ENCODE results near the gene SEPTIN1.
A peak's percentile ranks its signal among the peaks of the same experiment; 100 is the strongest.

The SEPTIN1 gene

DNA sequence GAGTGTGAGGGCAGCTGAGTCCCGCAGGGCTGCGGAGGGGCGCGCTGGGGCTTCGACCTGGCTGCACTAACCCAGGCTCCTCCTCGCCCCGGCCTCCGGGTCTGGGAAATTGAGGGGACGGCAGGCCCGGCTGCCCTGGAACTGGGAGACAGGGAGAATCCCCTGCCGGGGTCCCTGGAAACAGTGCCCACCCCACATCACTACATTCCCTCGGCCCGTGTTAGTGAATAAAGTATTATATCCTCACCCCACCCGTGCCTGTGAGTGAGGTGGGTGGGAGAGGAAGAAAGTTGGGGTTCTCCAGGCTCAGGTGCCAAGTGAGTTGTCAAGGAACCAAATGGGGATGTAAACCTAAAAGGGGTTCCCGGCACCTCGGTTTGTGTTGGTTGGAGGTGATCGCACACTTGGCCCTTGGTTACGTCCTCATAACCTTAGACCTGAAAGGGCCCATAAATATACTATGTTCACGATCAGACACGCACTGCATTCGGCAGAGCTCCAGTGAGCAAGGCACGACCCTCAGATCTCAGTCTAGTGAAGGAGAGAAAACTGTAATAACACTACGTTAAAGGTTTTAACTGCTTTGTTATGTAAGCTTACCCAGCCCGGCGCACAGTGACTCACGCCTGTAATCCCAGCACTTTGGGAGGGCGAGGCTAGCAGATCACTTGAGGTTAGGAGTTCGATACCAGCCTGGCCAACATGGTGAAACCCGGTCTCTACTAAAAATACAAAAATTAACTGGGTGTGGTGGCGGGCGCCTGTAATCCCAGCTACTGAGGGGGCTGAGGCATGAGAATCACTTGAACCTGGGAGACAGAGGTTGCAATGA, 36.2 kb upstream of the SEPTIN1 start:
- peak overlapping the region; percentile 85 for H3K27ac ChIP-seq
- TF ChIP-seq ZFX (IDR thresholded peaks at IDR 0.05): no peak
- TF ChIP-seq, protein P1, sequence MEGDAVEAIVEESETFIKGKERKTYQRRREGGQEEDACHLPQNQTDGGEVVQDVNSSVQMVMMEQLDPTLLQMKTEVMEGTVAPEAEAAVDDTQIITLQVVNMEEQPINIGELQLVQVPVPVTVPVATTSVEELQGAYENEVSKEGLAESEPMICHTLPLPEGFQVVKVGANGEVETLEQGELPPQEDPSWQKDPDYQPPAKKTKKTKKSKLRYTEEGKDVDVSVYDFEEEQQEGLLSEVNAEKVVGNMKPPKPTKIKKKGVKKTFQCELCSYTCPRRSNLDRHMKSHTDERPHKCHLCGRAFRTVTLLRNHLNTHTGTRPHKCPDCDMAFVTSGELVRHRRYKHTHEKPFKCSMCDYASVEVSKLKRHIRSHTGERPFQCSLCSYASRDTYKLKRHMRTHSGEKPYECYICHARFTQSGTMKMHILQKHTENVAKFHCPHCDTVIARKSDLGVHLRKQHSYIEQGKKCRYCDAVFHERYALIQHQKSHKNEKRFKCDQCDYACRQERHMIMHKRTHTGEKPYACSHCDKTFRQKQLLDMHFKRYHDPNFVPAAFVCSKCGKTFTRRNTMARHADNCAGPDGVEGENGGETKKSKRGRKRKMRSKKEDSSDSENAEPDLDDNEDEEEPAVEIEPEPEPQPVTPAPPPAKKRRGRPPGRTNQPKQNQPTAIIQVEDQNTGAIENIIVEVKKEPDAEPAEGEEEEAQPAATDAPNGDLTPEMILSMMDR (conservative IDR thresholded peaks at IDR 0.05): no peak

- H3K27ac ChIP-seq: peak overlapping the region; percentile 85
Observed at GRCh38 chr16:30417529-30418349, 35.4 kb upstream of the SEPTIN1 start.

GRCh38 chr16:30416624-30417528, 34.5 kb upstream of the SEPTIN1 start:
- peak overlapping the region; percentile 85 for H3K27ac ChIP-seq
- TF ChIP-seq, protein P1 (conservative IDR thresholded peaks at IDR 0.05): no peak
- no peak for TF ChIP-seq ZFX (IDR thresholded peaks at IDR 0.05)

More at GRCh38 chr16:30417529-30418349, 35.4 kb upstream of the SEPTIN1 start:
- TF ChIP-seq ZFX (IDR thresholded peaks at IDR 0.05): no peak
- TF ChIP-seq, protein P1 (conservative IDR thresholded peaks at IDR 0.05): no peak; the same call in 1 of the 2 replicates

- H3K27ac ChIP-seq: no peak overlapping the region
- TF ChIP-seq ZFX (IDR thresholded peaks at IDR 0.05): no peak
- TF ChIP-seq, protein P1 (conservative IDR thresholded peaks at IDR 0.05): no peak
Observed at GRCh38 chr16:30416047-30416603, 33.8 kb upstream of the SEPTIN1 start.

DNA sequence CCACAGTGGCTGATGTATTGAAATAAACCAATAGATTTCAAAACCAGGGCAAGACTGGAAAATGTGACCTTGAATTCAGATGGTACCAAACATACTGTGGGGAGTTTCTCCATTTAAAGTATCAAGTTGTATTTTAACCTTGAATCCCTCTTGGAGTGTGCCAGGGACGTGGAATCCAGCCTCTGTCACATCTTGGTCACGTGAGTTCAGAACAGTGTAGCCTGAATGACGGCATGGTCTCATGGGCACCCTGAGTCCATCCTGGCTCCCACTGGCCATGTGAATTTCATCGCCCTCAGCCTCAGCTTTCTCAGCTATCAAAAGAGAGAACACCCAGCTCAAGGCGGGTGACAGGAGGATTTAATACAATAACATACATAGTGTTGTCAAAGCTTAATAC, 31.8 kb upstream of the SEPTIN1 start:
- no peak for TF ChIP-seq ZFX (IDR thresholded peaks at IDR 0.05)
- TF ChIP-seq, protein P1 (conservative IDR thresholded peaks at IDR 0.05): no peak
- no peak overlapping the region for H3K27ac ChIP-seq

DNA sequence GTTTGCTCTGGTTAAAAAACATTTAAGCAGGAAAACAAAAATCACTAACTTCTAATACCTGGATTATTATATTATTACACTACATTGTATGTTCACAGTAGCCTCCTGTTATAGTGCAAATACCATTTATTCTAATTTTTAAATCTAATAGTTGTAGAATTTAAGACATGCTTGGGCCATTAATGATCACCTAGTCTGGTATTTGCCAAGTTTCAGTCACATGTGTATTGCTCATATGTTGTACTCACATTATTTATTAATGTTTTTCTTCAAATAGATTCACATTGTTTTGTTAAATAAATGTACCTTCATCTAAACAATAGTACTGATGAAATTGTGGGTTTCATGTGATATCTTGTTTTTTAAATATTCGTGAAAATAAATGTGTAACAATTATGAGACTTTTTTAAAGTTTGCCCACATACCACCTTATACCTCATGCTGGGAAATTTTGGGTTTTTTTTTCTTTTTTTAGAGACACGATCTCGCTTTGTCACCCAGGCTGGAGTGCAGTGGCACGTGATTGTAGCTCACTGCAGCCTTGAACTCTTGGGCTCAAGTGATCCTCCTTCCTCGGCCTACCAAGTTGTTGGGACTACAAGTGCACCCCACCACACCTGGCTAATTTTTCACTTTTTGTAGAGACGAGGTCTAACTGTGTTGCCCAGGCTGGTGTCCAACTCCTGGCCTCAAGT, 30.9 kb upstream of the SEPTIN1 start:
- H3K27ac ChIP-seq: no peak overlapping the region
- TF ChIP-seq, protein P1 (conservative IDR thresholded peaks at IDR 0.05): no peak

Measured in C4-2B (cell line).